MM.1S (cell line): Measurements from ENCODE around the gene KRT2.

Experiments used
- DNase-seq: peaks from one replicate; pipeline ENCODE4 v3.0.0-alpha.2; 2015
- H2AFZ ChIP-seq: fragments of 300-600 bp; sonication (generic); 2 replicates; pipeline ENCODE4 v1.6.0; 2016; ENCODE audit warnings: antibody characterized with exemption, low read length
- H3F3A ChIP-seq: fragments of 300-600 bp; sonication (generic); 2 replicates; pipeline ENCODE4 v1.6.1; 2016; ENCODE audit warnings: mild to moderate bottlenecking, antibody characterized with exemption, low read length, moderate library complexity, mixed read lengths; ENCODE audit not compliant: insufficient read depth
- H3K27ac ChIP-seq: fragments of 300-600 bp; sonication (generic); 2 replicates; pipeline ENCODE4 v1.5.1; 2016; ENCODE audit warnings: mild to moderate bottlenecking, low read length
- H3K27me3 ChIP-seq: fragments of 300-600 bp; sonication (generic); replicated peaks from 2 replicates; pipeline ENCODE4 v1.6.0; 2016; ENCODE audit warnings: low read length; ENCODE audit not compliant: insufficient read depth
- H3K36me3 ChIP-seq: fragments of 300-600 bp; sonication (generic); replicated peaks from 2 replicates; pipeline ENCODE4 v1.6.1; 2016; ENCODE audit warnings: mild to moderate bottlenecking, low read length, mixed read lengths; ENCODE audit not compliant: insufficient read depth
- H3K4me1 ChIP-seq: fragments of 300-600 bp; sonication (generic); 2 replicates; pipeline ENCODE4 v1.6.1; 2016; ENCODE audit warnings: low read length, mixed read lengths
- H3K4me2 ChIP-seq: fragments of 300-600 bp; sonication (generic); 2 replicates; pipeline ENCODE4 v1.6.0; 2016; ENCODE audit warnings: low read depth, low read length
- H3K4me3 ChIP-seq: fragments of 300-600 bp; sonication (generic); 2 replicates; pipeline ENCODE4 v1.5.1; 2016; ENCODE audit warnings: low read length, mixed read lengths
- H3K79me2 ChIP-seq: fragments of 300-600 bp; sonication (generic); 2 replicates; pipeline ENCODE4 v1.6.1; 2016; ENCODE audit warnings: mixed run types, low read length, mixed read lengths
- H3K9ac ChIP-seq: fragments of 300-600 bp; sonication (generic); 2 replicates; pipeline ENCODE4 v1.6.1; 2016; ENCODE audit warnings: low read length, mixed read lengths
- H3K9me2 ChIP-seq: fragments of 300-600 bp; sonication (generic); replicated peaks from 2 replicates; pipeline ENCODE4 v1.6.1; 2016; ENCODE audit warnings: mild to moderate bottlenecking, low read length, mixed read lengths; ENCODE audit not compliant: insufficient read depth
- H3K9me3 ChIP-seq: fragments of 300-600 bp; sonication (generic); replicated peaks from 2 replicates; pipeline ENCODE4 v1.6.1; 2016; ENCODE audit warnings: mild to moderate bottlenecking, low read length, mixed read lengths; ENCODE audit not compliant: insufficient read depth
- H4K20me1 ChIP-seq: fragments of 300-600 bp; sonication (generic); 2 replicates; pipeline ENCODE4 v1.6.1; 2016; ENCODE audit warnings: mild to moderate bottlenecking, low read length, moderate library complexity, mixed read lengths; ENCODE audit not compliant: insufficient read depth
- CTCF ChIP-seq: fragments of 300-600 bp; sonication (generic); IDR thresholded peaks from 2 replicates; pipeline ENCODE4 v1.5.1; 2016; ENCODE audit warnings: antibody characterized with exemption, low read length, mixed read lengths
- EZH2 ChIP-seq: fragments of 300-600 bp; sonication (generic); optimal IDR thresholded peaks from 2 replicates; pipeline ENCODE3; 2017; ENCODE audit warnings: low read depth, mild to moderate bottlenecking, antibody characterized with exemption, low read length, mixed read lengths
- EZH2phosphoT487 ChIP-seq: fragments of 300-600 bp; sonication (generic); IDR thresholded peaks from 2 replicates; pipeline ENCODE4 v1.6.1; 2018; ENCODE audit warnings: antibody characterized with exemption, low read length

The KRT2 gene

GRCh38 chr12:52600941-52601481 is 51.0 kb downstream of the KRT2 start, which contains the start of gene KRT72:
Gene KRT72 (minus strand): TSS chr12:52601463. CDS start chr12:52601452, 11 bp downstream.
- no peak for DNase-seq
- Histone ChIP-seq H3K4me2 (no peak within 1 kb of the TSS), H3F3A (no peaks in the 10 kb centered on the region), H3K4me1 (no peaks in the 10 kb centered on the region), H3K27me3 (peaks cover 57% of the 10 kb centered on the region), H3K9ac (no peak within 1 kb of the TSS), H3K79me2 (no peaks in the 10 kb centered on the region), H3K36me3 (no peaks in the 10 kb centered on the region), H2AFZ (no peak within 1 kb of the TSS), H3K27ac (no peak within 1 kb of the TSS), H3K9me3 (no peaks in the 10 kb centered on the region), H3K9me2 (no peaks in the 10 kb centered on the region), H3K4me3 (no peak within 1 kb of the TSS), H4K20me1 (no peaks in the 10 kb centered on the region)
- TF ChIP-seq EZH2 = no peak
- TF ChIP-seq EZH2phosphoT487 = no peak
- TF ChIP-seq CTCF = no peak

- H3K9me2 ChIP-seq = no peaks in the 10 kb centered on the region
- no peak overlapping the region for H2AFZ ChIP-seq
- no peaks in the 10 kb centered on the region for H3K79me2 ChIP-seq
- H3K9ac ChIP-seq = no peak overlapping the region
- no peak overlapping the region for H3K4me2 ChIP-seq
- H3K4me1 ChIP-seq = no peaks in the 10 kb centered on the region
- no peaks in the 10 kb centered on the region for H3K9me3 ChIP-seq
- DNase-seq = no peak
- H3K36me3 ChIP-seq = no peaks in the 10 kb centered on the region
- TF ChIP-seq EZH2 (no peak), EZH2phosphoT487 (no peak), CTCF (no peak)
- H4K20me1 ChIP-seq = no peaks in the 10 kb centered on the region
- H3K27me3 ChIP-seq = peaks cover 58% of the 10 kb centered on the region
- no peaks in the 10 kb centered on the region for H3F3A ChIP-seq
- H3K27ac ChIP-seq = no peak overlapping the region
- H3K4me3 ChIP-seq = no peak overlapping the region
Observed at GRCh38 chr12:52600475-52600874, 51.5 kb downstream of the KRT2 start.

- Histone ChIP-seq H3F3A (no peaks in the 10 kb centered on the region), H3K4me1 (no peaks in the 10 kb centered on the region), H3K79me2 (no peaks in the 10 kb centered on the region), H3K4me2 (no peak overlapping the region), H4K20me1 (no peaks in the 10 kb centered on the region), H3K9ac (no peak overlapping the region), H3K36me3 (no peaks in the 10 kb centered on the region), H3K27me3 (peaks cover 58% of the 10 kb centered on the region), H3K9me2 (no peaks in the 10 kb centered on the region), H3K9me3 (no peaks in the 10 kb centered on the region), H3K27ac (no peak overlapping the region), H3K4me3 (no peak overlapping the region), H2AFZ (no peak overlapping the region)
- TF ChIP-seq CTCF = no peak
- TF ChIP-seq EZH2phosphoT487 = no peak
- TF ChIP-seq EZH2 = no peak
- DNase-seq = no peak
Observed at GRCh38 chr12:52600071-52600470, 51.9 kb downstream of the KRT2 start.
